ENCODE results near the gene MICU2. TPM values are rescaled to one million over a fixed set of nuclear protein-coding genes. Genes with fewer than 3 reads are reported as not detected.

MICU2 gene
- total RNA-seq, 4 donors from 2014 or later, result 50.8 to 108 (median 77.4) TPM

DNA sequence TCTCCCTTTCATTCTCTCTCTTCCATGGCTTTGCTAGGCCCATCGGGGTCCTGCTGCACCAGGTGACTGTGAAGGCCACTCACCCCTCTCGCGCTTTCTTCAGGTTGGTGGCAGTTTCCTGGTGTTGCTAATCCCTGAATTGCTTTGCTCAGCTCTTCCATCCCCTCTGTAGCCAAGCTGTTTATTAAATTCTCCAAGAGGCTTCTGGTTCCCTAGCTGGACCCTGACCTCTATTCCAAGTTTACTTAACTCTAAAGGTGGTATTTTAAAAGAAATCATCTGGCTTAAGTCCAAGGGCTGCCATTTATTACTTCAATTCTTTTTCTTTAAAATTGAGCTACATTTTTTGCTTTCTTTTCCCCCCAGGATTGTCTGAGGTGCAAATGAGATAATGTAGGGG, 32.7 kb upstream of the MICU2 start:
- intact Hi-C loops (cut with DNase I; ENCODE audit: low total_unique reads), result no loop called here
- H3K4me3 ChIP-seq (ENCODE audit: low read depth, poor library complexity, severe bottlenecking), result no peak overlapping the region
- no peak for TF ChIP-seq POLR2A (IDR thresholded peaks at IDR 0.05)
- TF ChIP-seq, protein P1, sequence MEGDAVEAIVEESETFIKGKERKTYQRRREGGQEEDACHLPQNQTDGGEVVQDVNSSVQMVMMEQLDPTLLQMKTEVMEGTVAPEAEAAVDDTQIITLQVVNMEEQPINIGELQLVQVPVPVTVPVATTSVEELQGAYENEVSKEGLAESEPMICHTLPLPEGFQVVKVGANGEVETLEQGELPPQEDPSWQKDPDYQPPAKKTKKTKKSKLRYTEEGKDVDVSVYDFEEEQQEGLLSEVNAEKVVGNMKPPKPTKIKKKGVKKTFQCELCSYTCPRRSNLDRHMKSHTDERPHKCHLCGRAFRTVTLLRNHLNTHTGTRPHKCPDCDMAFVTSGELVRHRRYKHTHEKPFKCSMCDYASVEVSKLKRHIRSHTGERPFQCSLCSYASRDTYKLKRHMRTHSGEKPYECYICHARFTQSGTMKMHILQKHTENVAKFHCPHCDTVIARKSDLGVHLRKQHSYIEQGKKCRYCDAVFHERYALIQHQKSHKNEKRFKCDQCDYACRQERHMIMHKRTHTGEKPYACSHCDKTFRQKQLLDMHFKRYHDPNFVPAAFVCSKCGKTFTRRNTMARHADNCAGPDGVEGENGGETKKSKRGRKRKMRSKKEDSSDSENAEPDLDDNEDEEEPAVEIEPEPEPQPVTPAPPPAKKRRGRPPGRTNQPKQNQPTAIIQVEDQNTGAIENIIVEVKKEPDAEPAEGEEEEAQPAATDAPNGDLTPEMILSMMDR (IDR thresholded peaks at IDR 0.05), result no peak
- 86 to 97% methylated on average over 3 of the region's 3 CpGs for WGBS, 2 donors
- DNase-seq (ENCODE audit: low spot score in 2 of 2), result no peak

DNA sequence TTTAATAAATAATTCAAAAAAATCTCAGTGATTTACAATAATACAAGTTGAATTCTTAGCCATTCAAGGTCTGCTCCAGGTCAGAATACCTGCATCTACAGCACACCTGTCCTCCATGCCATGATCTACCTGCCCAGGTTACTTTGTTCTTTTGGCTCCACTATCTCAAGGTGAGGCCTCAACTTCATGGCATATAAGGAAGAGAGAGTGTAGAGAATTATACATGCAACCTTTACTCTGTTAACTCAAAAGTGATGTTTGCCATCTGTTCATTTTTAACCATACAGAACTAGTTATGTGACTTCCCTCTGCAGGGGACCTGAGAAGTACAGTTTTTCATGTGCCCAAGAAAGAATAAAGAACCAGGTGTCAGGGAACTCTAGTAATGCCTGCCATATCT, 28.2 kb upstream of the MICU2 start:
- DNase-seq (ENCODE audit: low spot score in 2 of 2), result no peak
- intact Hi-C loops (cut with DNase I; ENCODE audit: low total_unique reads), result no loop called here
- no peak overlapping the region for H3K4me3 ChIP-seq (ENCODE audit: low read depth, poor library complexity, severe bottlenecking)
- TF ChIP-seq, protein P1 (IDR thresholded peaks at IDR 0.05), result no peak
- TF ChIP-seq POLR2A (IDR thresholded peaks at IDR 0.05), result no peak

DNA sequence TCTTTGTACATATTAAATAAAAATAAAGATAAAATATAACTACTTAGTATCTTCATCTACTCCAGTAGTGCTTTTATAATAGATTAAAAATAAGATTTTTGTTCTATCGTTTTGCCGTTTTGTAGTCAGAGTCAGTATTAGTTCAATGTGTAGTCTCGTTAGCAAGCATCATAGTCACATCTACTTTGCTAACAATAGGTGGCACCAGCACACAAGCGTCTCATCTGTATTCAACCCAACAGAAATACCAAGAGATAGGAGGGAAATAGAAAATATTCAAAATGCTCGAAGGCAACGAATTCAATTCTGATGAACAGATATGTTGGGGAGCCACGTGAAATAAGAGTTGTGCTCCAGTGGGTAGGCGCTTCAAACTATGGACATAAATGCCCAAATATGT, 21.4 kb upstream of the MICU2 start:
- TF ChIP-seq POLR2A (IDR thresholded peaks at IDR 0.05), result no peak
- TF ChIP-seq, protein P1 (IDR thresholded peaks at IDR 0.05), result no peak
- DNase-seq (ENCODE audit: low spot score in 2 of 2), result no peak
- H3K4me3 ChIP-seq (ENCODE audit: low read depth, poor library complexity, severe bottlenecking), result no peak overlapping the region
- intact Hi-C loops (cut with DNase I; ENCODE audit: low total_unique reads), result no loop called here
- WGBS, 2 donors, result 40 to 42% methylated on average over 8 of the region's 8 CpGs

DNA sequence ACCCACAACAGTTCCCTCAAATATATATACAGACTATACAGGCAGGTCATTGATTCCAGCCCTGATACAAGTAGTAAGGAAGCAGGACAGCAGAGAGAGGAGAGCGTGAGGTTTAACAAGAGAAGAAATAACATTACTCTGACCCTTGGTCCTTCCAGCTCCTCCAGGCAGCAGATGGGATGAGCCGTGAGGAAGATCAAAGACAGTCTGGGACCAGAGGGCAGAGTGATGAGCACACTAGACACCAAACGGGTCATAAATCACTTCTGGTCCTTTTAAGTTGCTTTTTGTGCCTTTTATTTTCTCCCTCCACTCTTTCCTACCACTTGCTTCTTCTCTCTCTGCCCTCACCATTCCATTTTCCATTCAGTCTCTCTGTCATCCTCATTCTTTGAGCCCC, 16.9 kb upstream of the MICU2 start:
- DNase-seq (ENCODE audit: low spot score in 2 of 2), result no peak
- TF ChIP-seq, protein P1 (IDR thresholded peaks at IDR 0.05), result no peak
- no peak for TF ChIP-seq POLR2A (IDR thresholded peaks at IDR 0.05)
- intact Hi-C loops (cut with DNase I; ENCODE audit: low total_unique reads), result no loop called here
- 39 to 46% methylated on average over 3 of the region's 3 CpGs for WGBS, 2 donors
- H3K4me3 ChIP-seq (ENCODE audit: low read depth, poor library complexity, severe bottlenecking), result no peak overlapping the region

DNA sequence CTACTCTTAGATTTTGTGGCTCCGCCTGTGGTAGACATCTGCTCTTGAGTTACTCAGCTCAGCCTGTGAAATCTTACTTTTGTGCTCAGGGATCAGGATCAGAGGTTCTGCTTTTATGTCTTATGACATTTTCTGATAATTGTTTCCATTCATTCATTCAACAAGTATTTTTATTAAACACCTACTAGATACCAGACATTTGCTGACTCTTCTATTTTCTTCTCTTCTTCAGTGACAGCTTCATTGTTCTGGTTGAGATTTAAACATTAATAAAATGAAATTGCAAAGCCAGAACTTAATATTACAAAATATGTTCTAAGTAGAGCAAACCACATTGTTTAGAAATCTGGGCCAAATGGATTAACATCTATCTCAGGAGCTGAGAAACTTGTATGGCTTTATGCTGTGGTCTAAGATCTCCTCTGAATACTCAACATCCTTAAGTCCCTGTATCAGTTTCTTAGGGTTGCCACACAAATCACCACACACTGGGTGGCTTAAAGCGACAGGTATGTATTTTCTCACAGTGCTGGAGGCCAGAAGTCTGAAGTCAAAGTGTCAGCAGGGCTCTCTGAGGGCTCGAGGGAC, 15.8 kb upstream of the MICU2 start:
- WGBS, 2 donors, result 63 to 68% methylated on average over 3 of the region's 3 CpGs
- intact Hi-C loops (cut with DNase I; ENCODE audit: low total_unique reads), result no loop called here
- TF ChIP-seq, protein P1 (IDR thresholded peaks at IDR 0.05), result no peak
- no peak for TF ChIP-seq POLR2A (IDR thresholded peaks at IDR 0.05)
- H3K4me3 ChIP-seq (ENCODE audit: low read depth, poor library complexity, severe bottlenecking), result no peak overlapping the region
- DNase-seq (ENCODE audit: low spot score in 2 of 2), result no peak

DNA sequence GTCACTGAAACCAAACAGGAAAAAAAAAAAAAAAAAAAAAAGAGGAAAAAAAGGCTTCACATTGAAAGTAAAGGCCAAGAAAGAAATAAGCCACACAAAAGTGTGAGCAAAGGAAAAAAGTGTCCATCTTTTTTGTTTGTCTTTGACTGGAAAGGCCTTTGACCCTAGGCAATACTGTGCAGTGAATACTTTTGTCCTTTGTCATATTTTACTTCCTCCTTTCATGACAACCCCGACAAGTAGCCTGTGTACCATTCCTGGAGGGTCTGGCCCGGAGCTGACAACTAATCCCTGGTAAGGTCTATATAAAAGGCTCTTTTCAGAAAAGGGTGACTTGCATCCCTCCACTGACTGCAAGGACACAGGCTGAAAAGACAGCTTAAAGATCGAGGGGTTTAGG, 12.9 kb upstream of the MICU2 start:
- no peak overlapping the region for H3K4me3 ChIP-seq (ENCODE audit: low read depth, poor library complexity, severe bottlenecking)
- TF ChIP-seq POLR2A (IDR thresholded peaks at IDR 0.05), result no peak
- TF ChIP-seq, protein P1 (IDR thresholded peaks at IDR 0.05), result no peak
- 53 to 61% methylated on average over 3 of the region's 3 CpGs for WGBS, 2 donors
- no peak for DNase-seq (ENCODE audit: low spot score in 2 of 2)
- intact Hi-C loops (cut with DNase I; ENCODE audit: low total_unique reads), result no loop called here
